Neural progenitor cell (in vitro differentiated cells): ENCODE measurements around the gene KLLN. TPM values are rescaled to one million over a fixed set of nuclear protein-coding genes. Genes with fewer than 3 reads are reported as not detected.

Source experiments
- DNase-seq: peaks from one replicate; pipeline ENCODE4 v3.0.0-alpha.2; 2016; ENCODE audit warnings: low spot score
- H2AFZ ChIP-seq: fragments of 200-600 bp; sonication (generic); replicated peaks from 2 replicates; pipeline ENCODE4 v1.6.1; 2016; ENCODE audit warnings: antibody characterized with exemption
- H3F3A ChIP-seq: fragments of 200-600 bp; sonication (generic); 2 replicates; pipeline ENCODE4 v1.6.1; 2016; ENCODE audit warnings: antibody characterized with exemption, low read depth
- H3K27ac ChIP-seq: fragments of 200-600 bp; sonication (generic); 2 replicates; pipeline ENCODE4 v1.5.1; 2016; ENCODE audit warnings: mild to moderate bottlenecking
- H3K27me3 ChIP-seq: fragments of 200-600 bp; sonication (generic); 2 replicates; pipeline ENCODE4 v1.6.1; 2016; ENCODE audit warnings: mild to moderate bottlenecking, moderate library complexity
- H3K36me3 ChIP-seq: fragments of 200-600 bp; sonication (generic); 2 replicates; pipeline ENCODE4 v1.5.1; 2016
- H3K4me1 ChIP-seq: fragments of 200-600 bp; sonication (generic); 2 replicates; pipeline ENCODE4 v1.6.1; 2016; ENCODE audit warnings: mixed run types
- H3K4me2 ChIP-seq: fragments of 200-600 bp; sonication (generic); 2 replicates; pipeline ENCODE4 v1.6.1; 2016
- H3K4me3 ChIP-seq: fragments of 200-600 bp; sonication (generic); 2 replicates; pipeline ENCODE4 v1.5.1; 2016
- H3K79me2 ChIP-seq: fragments of 200-600 bp; sonication (generic); 2 replicates; pipeline ENCODE4 v1.6.1; 2016; ENCODE audit warnings: low read depth
- H3K9ac ChIP-seq: fragments of 200-600 bp; sonication (generic); 2 replicates; pipeline ENCODE4 v1.6.1; 2016
- H3K9me3 ChIP-seq: fragments of 200-600 bp; sonication (generic); 2 replicates; pipeline ENCODE4 v1.5.1; 2016; ENCODE audit warnings: low read depth
- H4K20me1 ChIP-seq: fragments of 200-600 bp; sonication (generic); 2 replicates; pipeline ENCODE4 v1.6.1; 2016; ENCODE audit warnings: low read depth
- H3K27ac Mint-ChIP-seq: 3 replicates; pipeline ENCODE4 v1.8.0; 2021; ENCODE audit warnings: mixed read lengths
- H3K27me3 Mint-ChIP-seq: 2 replicates; pipeline ENCODE4 v1.8.0; 2022; ENCODE audit warnings: low read depth, mild to moderate bottlenecking, inconsistent platforms, moderate library complexity, mixed read lengths; ENCODE audit not compliant: insufficient read depth
- H3K36me3 Mint-ChIP-seq: 3 replicates; pipeline ENCODE4 v1.8.0; 2021; ENCODE audit warnings: mixed read lengths
- H3K4me1 Mint-ChIP-seq: 3 replicates; pipeline ENCODE4 v1.8.0; 2021; ENCODE audit warnings: mixed read lengths
- H3K4me3 Mint-ChIP-seq: 3 replicates; pipeline ENCODE4 v1.8.0; 2021; ENCODE audit warnings: mild to moderate bottlenecking, moderate library complexity, mixed read lengths
- H3K9me3 Mint-ChIP-seq: 3 replicates; pipeline ENCODE4 v1.8.0; 2020; ENCODE audit warnings: mixed read lengths
- EZH2 ChIP-seq: fragments of 200-600 bp; sonication (generic); IDR thresholded peaks from 2 replicates; pipeline ENCODE4 v1.6.1; 2017; ENCODE audit warnings: antibody characterized with exemption, mild to moderate bottlenecking, moderate library complexity
- EZH2phosphoT487 ChIP-seq: fragments of 200-600 bp; sonication (generic); IDR thresholded peaks from 2 replicates; pipeline ENCODE4 v1.6.1; 2017; ENCODE audit warnings: antibody characterized with exemption
- total RNA-seq: library from RNA; depleted of rRNA; stranded (reverse); fragments of >200 nt; gene quantifications from 2 replicates; pipeline ENCODE4 v1.2.3, GENCODE V29; 2015; ENCODE audit warnings: low replicate concordance
- TF ChIP-seq, protein P1 (sequence below): fragments of 200-600 bp; sonication (generic); IDR thresholded peaks from 2 replicates; pipeline ENCODE4 v1.5.1; 2017; ENCODE audit warnings: antibody characterized with exemption, mild to moderate bottlenecking

Gene KLLN
- total RNA-seq, 1 donor from 2014 or later: 1.5 TPM

DNA sequence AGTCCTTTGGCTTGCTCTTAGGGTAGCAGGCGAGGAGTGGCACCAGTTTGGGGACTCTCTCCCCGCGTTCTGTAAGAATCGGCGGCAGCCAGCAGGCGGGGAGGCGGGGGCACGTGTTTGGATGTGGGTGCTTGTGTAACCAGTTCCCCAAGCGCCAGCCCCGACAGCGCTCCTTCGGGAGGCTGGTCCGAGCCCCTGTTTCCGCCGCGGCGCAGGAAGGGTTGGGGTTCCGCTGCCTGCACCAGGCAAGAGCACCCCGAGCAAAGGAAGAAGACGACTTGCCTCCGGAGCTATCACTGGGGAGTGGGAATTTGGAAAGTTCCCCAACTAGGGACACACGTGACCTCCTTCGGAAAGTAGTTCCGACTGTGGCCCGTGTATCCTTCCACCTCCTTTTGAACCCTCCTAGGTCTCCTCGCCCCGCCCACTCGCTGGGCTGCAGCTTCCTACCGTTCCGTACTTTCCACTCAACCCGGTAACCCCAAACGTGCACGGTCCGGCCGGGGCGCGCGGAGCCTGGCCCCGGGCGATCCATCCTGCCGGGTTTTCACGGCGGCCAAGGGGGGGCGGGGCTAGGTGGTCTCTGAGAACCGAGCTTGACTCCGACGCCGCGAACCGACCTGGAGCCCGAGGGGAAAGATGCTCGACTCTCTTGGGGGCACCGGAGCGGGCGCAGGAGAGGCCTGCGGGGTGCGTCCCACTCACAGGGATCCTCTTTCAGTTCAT lies 1.2 kb downstream of the KLLN start:
- H3K36me3 Mint-ChIP-seq: peaks cover 4% of the 10 kb centered on the region
- TF ChIP-seq EZH2 (no peak), EZH2phosphoT487 (no peak)
- TF ChIP-seq, protein P1, sequence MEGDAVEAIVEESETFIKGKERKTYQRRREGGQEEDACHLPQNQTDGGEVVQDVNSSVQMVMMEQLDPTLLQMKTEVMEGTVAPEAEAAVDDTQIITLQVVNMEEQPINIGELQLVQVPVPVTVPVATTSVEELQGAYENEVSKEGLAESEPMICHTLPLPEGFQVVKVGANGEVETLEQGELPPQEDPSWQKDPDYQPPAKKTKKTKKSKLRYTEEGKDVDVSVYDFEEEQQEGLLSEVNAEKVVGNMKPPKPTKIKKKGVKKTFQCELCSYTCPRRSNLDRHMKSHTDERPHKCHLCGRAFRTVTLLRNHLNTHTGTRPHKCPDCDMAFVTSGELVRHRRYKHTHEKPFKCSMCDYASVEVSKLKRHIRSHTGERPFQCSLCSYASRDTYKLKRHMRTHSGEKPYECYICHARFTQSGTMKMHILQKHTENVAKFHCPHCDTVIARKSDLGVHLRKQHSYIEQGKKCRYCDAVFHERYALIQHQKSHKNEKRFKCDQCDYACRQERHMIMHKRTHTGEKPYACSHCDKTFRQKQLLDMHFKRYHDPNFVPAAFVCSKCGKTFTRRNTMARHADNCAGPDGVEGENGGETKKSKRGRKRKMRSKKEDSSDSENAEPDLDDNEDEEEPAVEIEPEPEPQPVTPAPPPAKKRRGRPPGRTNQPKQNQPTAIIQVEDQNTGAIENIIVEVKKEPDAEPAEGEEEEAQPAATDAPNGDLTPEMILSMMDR: no peak

GRCh38 chr10:87861566-87861952 lies 1.8 kb downstream of the KLLN start:
- DNase-seq: peak; percentile 74
- peaks cover 25% of the 10 kb centered on the region for H3K79me2 ChIP-seq
- peaks cover 20% of the 10 kb centered on the region for H3K4me1 Mint-ChIP-seq
- H3K4me2 ChIP-seq: peak overlapping the region; percentile 87
- peak overlapping the region; percentile 99 for H3K4me3 Mint-ChIP-seq
- H3K27me3 Mint-ChIP-seq: peaks cover 3% of the 10 kb centered on the region
- no peaks in the 10 kb centered on the region for H3K27me3 ChIP-seq
- TF ChIP-seq, protein P1: no peak
- TF ChIP-seq EZH2phosphoT487: no peak
- TF ChIP-seq EZH2: no peak
- H3K4me3 ChIP-seq: peak overlapping the region; percentile 95
- peaks cover 32% of the 10 kb centered on the region for H3F3A ChIP-seq
- peaks cover 4% of the 10 kb centered on the region for H3K36me3 Mint-ChIP-seq
- peaks cover 25% of the 10 kb centered on the region for H4K20me1 ChIP-seq
- peak overlapping the region; percentile 90 for H3K27ac Mint-ChIP-seq
- H3K36me3 ChIP-seq: no peaks in the 10 kb centered on the region
- no peak overlapping the region for H3K9ac ChIP-seq
- H3K9me3 ChIP-seq: no peaks in the 10 kb centered on the region
- H3K27ac ChIP-seq: peak overlapping the region; percentile 31
- peaks cover 2% of the 10 kb centered on the region for H3K4me1 ChIP-seq
- peak overlapping the region; percentile 70 for H2AFZ ChIP-seq
- H3K9me3 Mint-ChIP-seq: no peaks in the 10 kb centered on the region

More for the DNA sequence above, 1.2 kb downstream of the KLLN start:
- Histone ChIP-seq H3K9ac (peak overlapping the region; percentile 54), H3K4me1 (peaks cover 7% of the 10 kb centered on the region), H2AFZ (peak overlapping the region; percentile 70), H3K4me3 (peak overlapping the region; percentile 95), H3K27me3 (no peaks in the 10 kb centered on the region), H3K4me2 (peak overlapping the region; percentile 87), H3K36me3 (no peaks in the 10 kb centered on the region), H3F3A (peaks cover 32% of the 10 kb centered on the region), H3K9me3 (no peaks in the 10 kb centered on the region), H3K79me2 (peaks cover 31% of the 10 kb centered on the region), H4K20me1 (peaks cover 30% of the 10 kb centered on the region), H3K27ac (peak overlapping the region; percentile 98)
- peak overlapping the region; percentile 99 for H3K4me3 Mint-ChIP-seq
- H3K27me3 Mint-ChIP-seq: peaks cover 3% of the 10 kb centered on the region
- peak; percentile 99 for DNase-seq
- peaks cover 26% of the 10 kb centered on the region for H3K4me1 Mint-ChIP-seq
- no peaks in the 10 kb centered on the region for H3K9me3 Mint-ChIP-seq
- H3K27ac Mint-ChIP-seq: peak overlapping the region; percentile 96

DNA sequence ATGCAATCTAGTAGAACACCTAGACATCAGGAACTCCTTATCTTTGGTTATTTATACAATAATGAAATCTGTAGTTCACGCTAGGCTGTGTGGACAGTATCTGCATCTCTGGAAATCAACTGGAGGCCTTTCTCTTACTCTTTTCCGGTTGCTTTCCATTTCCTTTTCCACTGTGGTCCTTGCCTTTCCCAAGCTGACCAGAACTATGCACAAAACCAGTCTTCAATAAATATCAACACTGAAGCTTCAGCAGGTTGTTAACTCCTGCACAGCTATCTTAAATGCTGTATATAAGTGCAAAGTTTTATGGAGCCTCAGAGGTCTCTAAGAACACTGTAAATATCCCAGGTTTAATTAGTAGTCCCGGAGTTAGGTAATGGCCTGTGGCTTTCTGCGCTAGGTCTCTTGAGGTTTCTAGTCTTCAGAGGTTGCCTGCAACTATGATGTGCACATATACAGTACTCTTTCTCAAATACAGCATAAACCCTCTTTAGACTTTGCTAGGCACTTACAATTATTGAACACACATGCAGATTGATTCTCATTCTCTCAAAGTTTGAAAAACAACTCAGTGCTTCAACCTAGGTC lies 2.4 kb downstream of the KLLN start:
- peak overlapping the region; percentile 87 for H3K4me2 ChIP-seq
- H3K9ac ChIP-seq: no peak overlapping the region
- peak overlapping the region; percentile 70 for H2AFZ ChIP-seq

More for the DNA sequence above, 2.4 kb downstream of the KLLN start:
- Mint-ChIP-seq H3K9me3 (no peaks in the 10 kb centered on the region), H3K27me3 (peaks cover 3% of the 10 kb centered on the region), H3K4me3 (peak overlapping the region; percentile 99), H3K27ac (no peak overlapping the region), H3K4me1 (peaks cover 19% of the 10 kb centered on the region), H3K36me3 (peaks cover 4% of the 10 kb centered on the region)
- no peak for DNase-seq
- no peak overlapping the region for H3K27ac ChIP-seq
- peaks cover 32% of the 10 kb centered on the region for H3F3A ChIP-seq
- no peaks in the 10 kb centered on the region for H3K27me3 ChIP-seq
- peaks cover 18% of the 10 kb centered on the region for H4K20me1 ChIP-seq
- H3K36me3 ChIP-seq: no peaks in the 10 kb centered on the region
- H3K9me3 ChIP-seq: no peaks in the 10 kb centered on the region
- no peaks in the 10 kb centered on the region for H3K4me1 ChIP-seq
- peaks cover 19% of the 10 kb centered on the region for H3K79me2 ChIP-seq
- no peak for TF ChIP-seq EZH2phosphoT487
- TF ChIP-seq, protein P1: no peak
- H3K4me3 ChIP-seq: peak overlapping the region; percentile 95
